Dendritic cell treated with granulocyte-macrophage colony-stimulating factor and Interleukin-4, amounts not matched to agents 40 ng/mL and 50 ng/mL, for 4 days (primary cell): ENCODE data around the gene KAT7.

Experiments used
- H3K27ac Mint-ChIP-seq: one replicate; pipeline ENCODE4 v1.8.0; 2022; ENCODE audit warnings: mild to moderate bottlenecking, mixed read lengths
- H3K27me3 Mint-ChIP-seq: one replicate; pipeline ENCODE4 v1.8.0; 2022; ENCODE audit warnings: mild to moderate bottlenecking, mixed read lengths
- H3K36me3 Mint-ChIP-seq: one replicate; pipeline ENCODE4 v1.8.0; 2022; ENCODE audit warnings: low read depth, mixed read lengths
- H3K4me1 Mint-ChIP-seq: one replicate; pipeline ENCODE4 v1.8.0; 2022; ENCODE audit warnings: low read depth, mixed read lengths
- H3K4me3 Mint-ChIP-seq: one replicate; pipeline ENCODE4 v1.8.0; 2022; ENCODE audit warnings: mild to moderate bottlenecking, moderate library complexity, mixed read lengths
- H3K9me3 Mint-ChIP-seq: one replicate; pipeline ENCODE4 v1.8.0; 2022; ENCODE audit warnings: mixed read lengths
- intact Hi-C: fragments of 100-400 bp; cut with micrococcal nuclease; formaldehyde crosslinking; loops from one replicate; pipeline ENCODE4 v1.15.0; 2022

KAT7 gene

GRCh38 chr17:49775546-49776260 lies 12.8 kb upstream of the KAT7 start:
- no peaks in the 10 kb centered on the region for H3K9me3 Mint-ChIP-seq
- no peak overlapping the region for H3K4me3 Mint-ChIP-seq
- intact Hi-C loops = no loop called here
- H3K27ac Mint-ChIP-seq = no peak overlapping the region
- H3K4me1 Mint-ChIP-seq = peaks cover 10% of the 10 kb centered on the region
- H3K27me3 Mint-ChIP-seq = peaks cover 2% of the 10 kb centered on the region
- no peaks in the 10 kb centered on the region for H3K36me3 Mint-ChIP-seq

- Mint-ChIP-seq H3K4me3 (no peak overlapping the region), H3K36me3 (no peaks in the 10 kb centered on the region), H3K9me3 (no peaks in the 10 kb centered on the region), H3K4me1 (peaks cover 10% of the 10 kb centered on the region), H3K27me3 (peaks cover 2% of the 10 kb centered on the region), H3K27ac (no peak overlapping the region)
- intact Hi-C loops = no loop called here
These were observed 11.8 kb upstream of the KAT7 start for GRCh38 chr17:49776551-49777300.

- Mint-ChIP-seq H3K27ac (no peak overlapping the region), H3K36me3 (no peaks in the 10 kb centered on the region), H3K4me1 (peaks cover 10% of the 10 kb centered on the region), H3K4me3 (no peak overlapping the region), H3K27me3 (peaks cover 2% of the 10 kb centered on the region), H3K9me3 (no peaks in the 10 kb centered on the region)
- intact Hi-C loops = no loop called here
These were observed 10.9 kb upstream of the KAT7 start for GRCh38 chr17:49777563-49777962.

GRCh38 chr17:49779156-49779738 lies 9.2 kb upstream of the KAT7 start:
- H3K36me3 Mint-ChIP-seq = no peaks in the 10 kb centered on the region
- peaks cover 2% of the 10 kb centered on the region for H3K27me3 Mint-ChIP-seq
- no peak overlapping the region for H3K27ac Mint-ChIP-seq
- H3K4me3 Mint-ChIP-seq = no peak overlapping the region
- no peaks in the 10 kb centered on the region for H3K9me3 Mint-ChIP-seq
- peaks cover 10% of the 10 kb centered on the region for H3K4me1 Mint-ChIP-seq
- intact Hi-C loops = loop anchor here (2.0 kb wide), 1 partner anchor 210 kb away; no protein-coding TSS in a partner anchor

- Mint-ChIP-seq H3K36me3 (no peaks in the 10 kb centered on the region), H3K4me1 (peaks cover 10% of the 10 kb centered on the region), H3K27me3 (peaks cover 2% of the 10 kb centered on the region), H3K4me3 (no peak overlapping the region), H3K27ac (no peak overlapping the region), H3K9me3 (no peaks in the 10 kb centered on the region)
- intact Hi-C loops = loop anchor here (2.0 kb wide), 1 partner anchor 211 kb away; no protein-coding TSS in a partner anchor
These were observed 8.7 kb upstream of the KAT7 start for GRCh38 chr17:49779739-49780231.

- no peak overlapping the region for H3K4me3 Mint-ChIP-seq
- H3K27ac Mint-ChIP-seq = no peak overlapping the region
- no peaks in the 10 kb centered on the region for H3K36me3 Mint-ChIP-seq
- intact Hi-C loops = no loop called here
- no peaks in the 10 kb centered on the region for H3K27me3 Mint-ChIP-seq
- peaks cover 14% of the 10 kb centered on the region for H3K4me1 Mint-ChIP-seq
- H3K9me3 Mint-ChIP-seq = no peaks in the 10 kb centered on the region
These were observed 5.3 kb upstream of the KAT7 start for GRCh38 chr17:49783071-49783715.

- Mint-ChIP-seq H3K4me3 (no peak overlapping the region), H3K27me3 (no peaks in the 10 kb centered on the region), H3K4me1 (peaks cover 14% of the 10 kb centered on the region), H3K36me3 (peaks cover 5% of the 10 kb centered on the region), H3K27ac (no peak overlapping the region), H3K9me3 (no peaks in the 10 kb centered on the region)
- intact Hi-C loops = no loop called here
These were observed 4.7 kb upstream of the KAT7 start for GRCh38 chr17:49783791-49784190.

- Mint-ChIP-seq H3K27ac (no peak overlapping the region), H3K9me3 (no peaks in the 10 kb centered on the region), H3K4me3 (no peak overlapping the region), H3K36me3 (peaks cover 11% of the 10 kb centered on the region), H3K27me3 (no peaks in the 10 kb centered on the region), H3K4me1 (peaks cover 18% of the 10 kb centered on the region)
- intact Hi-C loops = no loop called here
These were observed 3.8 kb upstream of the KAT7 start for GRCh38 chr17:49784636-49785035.

- peaks cover 44% of the 10 kb centered on the region for H3K36me3 Mint-ChIP-seq
- H3K4me3 Mint-ChIP-seq = peak overlapping the region; percentile 92
- peaks cover 33% of the 10 kb centered on the region for H3K4me1 Mint-ChIP-seq
- peak overlapping the region; percentile 98 for H3K27ac Mint-ChIP-seq
- H3K27me3 Mint-ChIP-seq = no peaks in the 10 kb centered on the region
- intact Hi-C loops = loop anchor here (1.0 kb wide), 2 partner anchors 81 to 110 kb away; partner anchors contain the start of genes SLC35B1 and SPOP
- no peaks in the 10 kb centered on the region for H3K9me3 Mint-ChIP-seq
These were observed 500 bp upstream of the KAT7 start for GRCh38 chr17:49787884-49788477.

GRCh38 chr17:49789243-49789578 lies 730 bp downstream of the KAT7 start:
- H3K36me3 Mint-ChIP-seq = peaks cover 57% of the 10 kb centered on the region
- H3K4me1 Mint-ChIP-seq = peaks cover 33% of the 10 kb centered on the region
- no peaks in the 10 kb centered on the region for H3K9me3 Mint-ChIP-seq
- H3K27me3 Mint-ChIP-seq = no peaks in the 10 kb centered on the region
- intact Hi-C loops = no loop called here
- peak overlapping the region; percentile 92 for H3K4me3 Mint-ChIP-seq
- peak overlapping the region; percentile 98 for H3K27ac Mint-ChIP-seq

GRCh38 chr17:49793309-49793708 lies 4.8 kb downstream of the KAT7 start:
- Mint-ChIP-seq H3K36me3 (peaks cover 89% of the 10 kb centered on the region), H3K27me3 (no peaks in the 10 kb centered on the region), H3K4me1 (peaks cover 24% of the 10 kb centered on the region), H3K4me3 (no peak overlapping the region), H3K9me3 (no peaks in the 10 kb centered on the region), H3K27ac (no peak overlapping the region)
- intact Hi-C loops = no loop called here

GRCh38 chr17:49795372-49795771 lies 6.9 kb downstream of the KAT7 start:
- Mint-ChIP-seq H3K4me1 (peaks cover 14% of the 10 kb centered on the region), H3K4me3 (no peak overlapping the region), H3K36me3 (peaks cover 92% of the 10 kb centered on the region), H3K9me3 (no peaks in the 10 kb centered on the region), H3K27me3 (no peaks in the 10 kb centered on the region), H3K27ac (no peak overlapping the region)
- intact Hi-C loops = no loop called here

GRCh38 chr17:49798182-49798581 lies 9.7 kb downstream of the KAT7 start:
- Mint-ChIP-seq H3K27ac (no peak overlapping the region), H3K4me1 (peaks cover 5% of the 10 kb centered on the region), H3K9me3 (no peaks in the 10 kb centered on the region), H3K36me3 (peaks cover 89% of the 10 kb centered on the region), H3K27me3 (no peaks in the 10 kb centered on the region), H3K4me3 (no peak overlapping the region)
- intact Hi-C loops = no loop called here
